Activated naive CD8-positive, alpha-beta T cell (primary cell): ENCODE measurements around the gene CARMIL1.

Experiments
- H3K27ac Mint-ChIP-seq: one replicate; pipeline ENCODE4 v1.8.0; 2021; ENCODE audit warnings: mixed read lengths
- H3K27me3 Mint-ChIP-seq: one replicate; pipeline ENCODE4 v1.8.0; 2021; ENCODE audit warnings: mixed read lengths
- H3K36me3 Mint-ChIP-seq: one replicate; pipeline ENCODE4 v1.8.0; 2021; ENCODE audit warnings: mixed read lengths
- H3K4me1 Mint-ChIP-seq: one replicate; pipeline ENCODE4 v1.8.0; 2021; ENCODE audit warnings: low read depth, mixed read lengths
- H3K4me3 Mint-ChIP-seq: one replicate; pipeline ENCODE4 v1.8.0; 2021; ENCODE audit warnings: mild to moderate bottlenecking, mixed read lengths
- H3K9me3 Mint-ChIP-seq: one replicate; pipeline ENCODE4 v1.8.0; 2021; ENCODE audit warnings: low read depth, mixed read lengths

CARMIL1 gene

DNA sequence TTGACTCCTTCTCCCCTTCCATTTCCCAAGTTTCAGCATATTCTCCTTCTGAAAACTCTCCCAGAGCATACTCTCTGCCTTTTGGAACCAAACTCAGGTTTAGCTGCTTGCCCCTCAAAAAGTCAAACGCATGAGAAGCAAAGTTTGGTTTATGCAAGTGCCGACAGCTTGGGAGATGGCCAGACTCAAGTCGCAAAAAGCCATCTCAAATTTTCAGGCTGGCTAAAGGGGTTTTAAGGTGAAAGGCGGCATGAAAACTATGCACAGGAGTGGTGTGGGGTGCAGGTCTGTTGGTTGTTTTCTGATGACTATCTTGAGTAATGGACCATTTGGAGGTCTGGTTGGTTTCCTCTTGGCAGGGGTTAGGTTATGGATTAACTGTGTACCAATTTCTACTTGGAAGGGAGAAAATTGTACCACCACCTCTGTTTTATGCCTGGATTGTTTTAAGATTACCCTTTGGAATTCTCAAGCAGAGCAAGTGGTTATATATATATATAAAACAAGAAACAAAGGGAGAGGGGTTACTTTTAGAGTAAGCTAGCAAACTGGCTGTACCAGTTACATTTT lies 320.4 kb downstream of the CARMIL1 start:
- no peak overlapping the region for H3K27ac Mint-ChIP-seq

GRCh38 chr6:25601800-25602673 lies 322.9 kb downstream of the CARMIL1 start:
- peaks cover 5% of the 10 kb centered on the region for H3K36me3 Mint-ChIP-seq
- H3K27me3 Mint-ChIP-seq, result no peaks in the 10 kb centered on the region
- no peaks in the 10 kb centered on the region for H3K9me3 Mint-ChIP-seq
- no peak overlapping the region for H3K27ac Mint-ChIP-seq
- peaks cover 3% of the 10 kb centered on the region for H3K4me1 Mint-ChIP-seq
- H3K4me3 Mint-ChIP-seq, result no peak overlapping the region

More for the DNA sequence above, 320.4 kb downstream of the CARMIL1 start:
- peaks cover 3% of the 10 kb centered on the region for H3K4me1 Mint-ChIP-seq
- H3K4me3 Mint-ChIP-seq, result no peak overlapping the region
- H3K36me3 Mint-ChIP-seq, result peaks cover 2% of the 10 kb centered on the region
- H3K9me3 Mint-ChIP-seq, result no peaks in the 10 kb centered on the region
- no peaks in the 10 kb centered on the region for H3K27me3 Mint-ChIP-seq

DNA sequence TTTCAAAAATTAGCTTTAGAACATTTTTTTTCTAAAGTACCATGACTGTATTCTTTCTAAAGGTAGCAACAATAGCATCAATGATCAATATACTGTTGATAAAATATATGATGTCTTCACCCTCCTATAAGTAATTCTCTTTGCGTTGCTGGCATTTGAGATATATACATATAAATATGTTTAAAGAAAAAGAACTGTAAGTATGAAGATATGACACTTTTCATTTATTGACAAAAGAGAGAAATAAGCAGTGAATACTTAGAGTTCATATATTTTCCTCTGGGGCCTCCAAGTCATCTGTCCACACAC lies 323.5 kb downstream of the CARMIL1 start:
- no peaks in the 10 kb centered on the region for H3K9me3 Mint-ChIP-seq
- peaks cover 3% of the 10 kb centered on the region for H3K4me1 Mint-ChIP-seq
- peaks cover 5% of the 10 kb centered on the region for H3K36me3 Mint-ChIP-seq
- H3K27me3 Mint-ChIP-seq, result no peaks in the 10 kb centered on the region
- H3K4me3 Mint-ChIP-seq, result no peak overlapping the region
- no peak overlapping the region for H3K27ac Mint-ChIP-seq

DNA sequence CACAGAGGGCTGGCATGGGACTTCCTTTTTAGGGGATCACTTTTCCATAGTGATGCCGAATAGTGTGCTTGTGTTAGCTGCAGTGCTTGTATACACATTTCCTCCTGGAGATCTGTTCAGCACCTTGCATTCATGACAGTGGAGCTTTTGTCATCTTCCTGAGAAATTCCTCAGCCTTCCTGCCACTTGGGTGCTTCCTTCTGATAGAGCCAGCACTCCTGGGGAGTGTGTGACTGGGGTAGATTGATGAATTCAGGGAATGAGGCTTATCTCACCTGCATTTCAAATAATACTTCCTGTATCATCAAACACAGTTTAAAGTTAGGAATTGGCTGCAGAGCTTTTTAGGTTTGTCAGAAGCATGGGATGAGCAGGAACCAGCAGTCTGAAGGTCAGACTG lies 324.1 kb downstream of the CARMIL1 start:
- H3K9me3 Mint-ChIP-seq, result no peaks in the 10 kb centered on the region

DNA sequence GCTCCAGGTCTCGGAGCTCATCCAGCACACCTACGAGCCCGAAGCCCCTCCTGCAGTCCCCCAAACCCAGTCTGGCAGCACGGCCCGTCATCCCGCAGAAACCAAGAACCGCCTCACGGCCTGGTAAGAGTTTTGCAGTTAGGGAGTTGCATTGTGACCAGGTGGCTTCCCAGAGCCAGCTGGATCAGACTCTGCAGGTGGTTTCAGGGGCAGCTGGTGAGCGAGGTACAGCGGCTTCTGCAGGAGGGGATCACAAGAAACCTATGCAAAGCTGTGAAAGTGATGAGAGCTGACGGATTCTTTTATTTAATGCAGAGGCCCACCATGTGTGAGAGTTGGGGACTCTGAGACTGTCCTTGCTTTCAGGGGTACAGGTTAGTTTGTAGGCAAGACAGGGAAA lies 327.0 kb downstream of the CARMIL1 start:
- Mint-ChIP-seq H3K9me3 (no peaks in the 10 kb centered on the region), H3K27me3 (no peaks in the 10 kb centered on the region), H3K4me1 (peaks cover 3% of the 10 kb centered on the region), H3K4me3 (no peak overlapping the region), H3K36me3 (peaks cover 3% of the 10 kb centered on the region), H3K27ac (no peak overlapping the region)

More for the DNA sequence above, 324.1 kb downstream of the CARMIL1 start:
- H3K4me1 Mint-ChIP-seq, result peaks cover 3% of the 10 kb centered on the region
- no peak overlapping the region for H3K27ac Mint-ChIP-seq
- no peaks in the 10 kb centered on the region for H3K27me3 Mint-ChIP-seq
- H3K4me3 Mint-ChIP-seq, result no peak overlapping the region
- H3K36me3 Mint-ChIP-seq, result peaks cover 5% of the 10 kb centered on the region

GRCh38 chr6:25608558-25609174 lies 329.5 kb downstream of the CARMIL1 start:
- H3K9me3 Mint-ChIP-seq, result no peaks in the 10 kb centered on the region
- H3K27ac Mint-ChIP-seq, result no peak overlapping the region
- no peaks in the 10 kb centered on the region for H3K4me1 Mint-ChIP-seq
- no peaks in the 10 kb centered on the region for H3K27me3 Mint-ChIP-seq
- peaks cover 5% of the 10 kb centered on the region for H3K36me3 Mint-ChIP-seq
- no peak overlapping the region for H3K4me3 Mint-ChIP-seq

GRCh38 chr6:25612666-25613065 lies 333.5 kb downstream of the CARMIL1 start:
- Mint-ChIP-seq H3K4me1 (no peaks in the 10 kb centered on the region), H3K27me3 (no peaks in the 10 kb centered on the region), H3K9me3 (no peaks in the 10 kb centered on the region), H3K36me3 (peaks cover 2% of the 10 kb centered on the region), H3K27ac (no peak overlapping the region), H3K4me3 (no peak overlapping the region)

DNA sequence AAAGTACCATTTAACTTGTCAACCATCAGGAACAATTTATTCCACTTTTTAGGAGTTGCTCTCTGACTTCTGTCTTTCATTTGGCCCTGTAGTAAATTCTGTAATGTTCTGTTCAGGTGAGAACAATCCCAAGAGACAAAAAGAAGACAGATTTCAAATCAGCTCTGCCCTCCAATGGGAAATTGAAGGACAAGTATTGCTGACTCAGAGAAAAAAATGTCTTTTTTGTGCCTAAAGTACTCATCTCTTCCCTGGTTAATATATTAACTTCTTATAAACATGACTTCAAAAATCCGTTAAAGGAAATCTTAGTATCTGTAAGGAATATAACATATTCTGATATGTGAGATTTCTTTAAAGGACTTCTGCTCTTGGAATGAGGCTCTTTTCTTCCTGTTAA lies 334.2 kb downstream of the CARMIL1 start:
- Mint-ChIP-seq H3K9me3 (no peaks in the 10 kb centered on the region), H3K36me3 (peaks cover 4% of the 10 kb centered on the region), H3K27ac (no peak overlapping the region), H3K27me3 (no peaks in the 10 kb centered on the region), H3K4me1 (no peaks in the 10 kb centered on the region), H3K4me3 (no peak overlapping the region)

GRCh38 chr6:25614052-25614451 lies 334.9 kb downstream of the CARMIL1 start:
- no peak overlapping the region for H3K27ac Mint-ChIP-seq
- no peaks in the 10 kb centered on the region for H3K27me3 Mint-ChIP-seq
- no peak overlapping the region for H3K4me3 Mint-ChIP-seq
- H3K36me3 Mint-ChIP-seq, result peaks cover 5% of the 10 kb centered on the region
- H3K4me1 Mint-ChIP-seq, result no peaks in the 10 kb centered on the region
- no peaks in the 10 kb centered on the region for H3K9me3 Mint-ChIP-seq

GRCh38 chr6:25615471-25615870 lies 336.3 kb downstream of the CARMIL1 start:
- H3K4me1 Mint-ChIP-seq, result no peaks in the 10 kb centered on the region
- H3K36me3 Mint-ChIP-seq, result peaks cover 10% of the 10 kb centered on the region
- H3K27ac Mint-ChIP-seq, result no peak overlapping the region
- H3K27me3 Mint-ChIP-seq, result no peaks in the 10 kb centered on the region
- H3K4me3 Mint-ChIP-seq, result no peak overlapping the region
- H3K9me3 Mint-ChIP-seq, result no peaks in the 10 kb centered on the region

GRCh38 chr6:25617997-25618396 lies 338.8 kb downstream of the CARMIL1 start:
- Mint-ChIP-seq H3K4me1 (no peaks in the 10 kb centered on the region), H3K27me3 (no peaks in the 10 kb centered on the region), H3K4me3 (no peak overlapping the region), H3K36me3 (peaks cover 7% of the 10 kb centered on the region), H3K9me3 (no peaks in the 10 kb centered on the region), H3K27ac (no peak overlapping the region)

GRCh38 chr6:25619217-25619616 lies 340.0 kb downstream of the CARMIL1 start:
- no peaks in the 10 kb centered on the region for H3K4me1 Mint-ChIP-seq
- H3K27me3 Mint-ChIP-seq, result no peaks in the 10 kb centered on the region
- H3K4me3 Mint-ChIP-seq, result no peak overlapping the region
- H3K36me3 Mint-ChIP-seq, result peaks cover 7% of the 10 kb centered on the region
- no peak overlapping the region for H3K27ac Mint-ChIP-seq
- no peaks in the 10 kb centered on the region for H3K9me3 Mint-ChIP-seq

DNA sequence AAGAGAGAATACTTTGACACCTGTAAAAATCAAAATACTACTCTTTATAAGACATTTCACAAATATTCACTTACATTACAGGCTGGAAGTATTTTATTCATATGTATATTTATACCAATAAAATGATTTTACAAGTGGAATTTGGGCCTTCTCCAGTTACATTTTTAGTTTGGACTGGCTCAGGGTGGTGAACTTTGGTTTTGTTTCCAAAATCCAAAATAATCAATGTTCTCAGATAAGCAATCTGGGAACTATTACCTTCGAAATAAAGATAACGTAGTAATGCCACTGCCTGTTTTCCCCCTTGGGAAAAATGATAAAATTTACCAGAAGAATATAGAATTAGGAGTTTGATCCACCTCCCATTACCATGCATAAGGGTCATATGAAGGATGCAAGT lies 341.2 kb downstream of the CARMIL1 start:
- peaks cover 7% of the 10 kb centered on the region for H3K36me3 Mint-ChIP-seq
- H3K27ac Mint-ChIP-seq, result no peak overlapping the region
- no peaks in the 10 kb centered on the region for H3K9me3 Mint-ChIP-seq
- H3K4me3 Mint-ChIP-seq, result no peak overlapping the region
- no peaks in the 10 kb centered on the region for H3K27me3 Mint-ChIP-seq
- H3K4me1 Mint-ChIP-seq, result no peaks in the 10 kb centered on the region

DNA sequence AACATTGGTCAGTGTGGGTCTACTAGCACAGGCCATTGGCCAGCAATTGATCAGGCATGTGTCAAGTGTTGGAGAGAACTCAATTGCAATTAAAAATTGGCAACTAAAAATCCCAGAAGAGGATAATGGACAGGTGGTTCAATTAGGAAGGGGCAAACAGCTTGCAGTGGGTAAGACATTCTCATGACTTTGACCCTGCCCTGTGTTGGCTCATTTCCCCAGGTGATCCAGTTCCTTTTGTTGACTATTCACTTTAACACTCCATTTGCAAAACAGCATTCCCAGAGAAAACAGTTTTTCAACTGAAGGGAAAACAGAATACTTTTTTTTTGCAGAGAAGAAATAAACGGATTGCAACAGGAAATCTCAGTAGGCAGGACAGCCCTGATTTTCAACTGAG lies 343.9 kb downstream of the CARMIL1 start:
- Mint-ChIP-seq H3K9me3 (no peaks in the 10 kb centered on the region), H3K27ac (no peak overlapping the region), H3K4me3 (no peak overlapping the region), H3K4me1 (no peaks in the 10 kb centered on the region), H3K27me3 (no peaks in the 10 kb centered on the region), H3K36me3 (peaks cover 7% of the 10 kb centered on the region)

DNA sequence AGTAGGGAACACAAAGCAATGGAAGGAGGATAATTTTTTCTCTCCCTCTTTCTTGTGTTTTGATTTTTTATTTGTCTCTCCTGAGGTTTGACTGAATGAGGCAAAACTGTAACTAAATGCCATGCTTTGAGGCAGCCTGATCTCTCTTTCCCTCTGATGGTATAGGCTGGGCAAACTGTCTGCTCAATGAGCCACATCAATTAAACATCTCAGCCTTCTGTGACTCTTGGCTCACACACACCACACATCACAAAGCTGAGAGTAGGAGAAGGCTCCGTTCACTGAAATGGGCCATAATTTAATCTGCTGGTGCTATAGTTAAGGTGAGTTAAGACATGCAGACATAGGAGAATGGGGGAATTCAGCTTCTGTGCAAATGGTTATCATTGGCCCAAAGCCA lies 344.7 kb downstream of the CARMIL1 start:
- H3K27ac Mint-ChIP-seq, result no peak overlapping the region
- H3K9me3 Mint-ChIP-seq, result no peaks in the 10 kb centered on the region
- peaks cover 2% of the 10 kb centered on the region for H3K27me3 Mint-ChIP-seq
- peaks cover 4% of the 10 kb centered on the region for H3K36me3 Mint-ChIP-seq
- H3K4me3 Mint-ChIP-seq, result no peak overlapping the region
- no peaks in the 10 kb centered on the region for H3K4me1 Mint-ChIP-seq
